Measurements from ENCODE around the gene ARID1B.

ARID1B gene

GRCh38 chr6:157063176-157063905 lies 286.2 kb downstream of the ARID1B start:
- DNase-seq: no peak

GRCh38 chr6:157063923-157064322 lies 286.7 kb downstream of the ARID1B start:
- DNase-seq: no peak

GRCh38 chr6:157064502-157064901 lies 287.3 kb downstream of the ARID1B start:
- no peak for DNase-seq

GRCh38 chr6:157065366-157065765 lies 288.2 kb downstream of the ARID1B start:
- no peak for DNase-seq

GRCh38 chr6:157066781-157067491 lies 289.8 kb downstream of the ARID1B start:
- DNase-seq: no peak

- no peak for DNase-seq
Measured at GRCh38 chr6:157067507-157067906, 290.3 kb downstream of the ARID1B start.

GRCh38 chr6:157068691-157069324 lies 291.6 kb downstream of the ARID1B start:
- no peak for DNase-seq

- DNase-seq: peak; percentile 61
Measured at GRCh38 chr6:157069585-157069984, 292.4 kb downstream of the ARID1B start.

- no peak for DNase-seq
Measured at GRCh38 chr6:157070403-157071107, 293.4 kb downstream of the ARID1B start.

GRCh38 chr6:157072128-157072527 lies 294.9 kb downstream of the ARID1B start:
- no peak for DNase-seq

- DNase-seq: no peak
Measured at GRCh38 chr6:157073596-157073995, 296.4 kb downstream of the ARID1B start.

GRCh38 chr6:157074969-157075368 lies 297.8 kb downstream of the ARID1B start:
- no peak for DNase-seq

GRCh38 chr6:157075549-157076450 lies 298.6 kb downstream of the ARID1B start:
- DNase-seq: no peak

- no peak for DNase-seq
Measured at GRCh38 chr6:157076451-157076822, 299.3 kb downstream of the ARID1B start.

- DNase-seq: no peak
Measured at GRCh38 chr6:157077251-157077650, 300.1 kb downstream of the ARID1B start.

- DNase-seq: no peak
Measured at GRCh38 chr6:157078326-157078725, 301.1 kb downstream of the ARID1B start.

GRCh38 chr6:157079277-157079676 lies 302.1 kb downstream of the ARID1B start:
- no peak for DNase-seq

- no peak for DNase-seq
Measured at GRCh38 chr6:157079771-157080170, 302.6 kb downstream of the ARID1B start.

GRCh38 chr6:157080986-157081391 lies 303.8 kb downstream of the ARID1B start:
- DNase-seq: no peak

GRCh38 chr6:157083343-157083742 lies 306.2 kb downstream of the ARID1B start:
- DNase-seq: no peak

- DNase-seq: no peak
Measured at GRCh38 chr6:157086632-157087031, 309.5 kb downstream of the ARID1B start.

GRCh38 chr6:157087974-157088373 lies 310.8 kb downstream of the ARID1B start:
- no peak for DNase-seq

Measured in islet precursor cell (in vitro differentiated cells).